ENCODE results near the gene RNF220. TPM values are rescaled to one million over a fixed set of nuclear protein-coding genes. Genes with fewer than 3 reads are reported as not detected.
A peak's percentile ranks its signal among the peaks of the same experiment; 100 is the strongest.

The RNF220 gene
- polyA plus RNA-seq, 1 donor, result 83.4 TPM

GRCh38 chr1:44375547-44375946 is 29.5 kb upstream of the RNF220 start:
- Histone ChIP-seq H3K4me3 (ENCODE audit: low read length) (no peak overlapping the region), H3K27ac (ENCODE audit: low read length) (no peak overlapping the region), H3K9me3 (ENCODE audit: control insufficient read depth, low read depth, low read length) (no peaks in the 10 kb centered on the region), H3K4me1 (ENCODE audit: control insufficient read depth, insufficient read depth, low read length) (no peaks in the 10 kb centered on the region), H3K36me3 (ENCODE audit: control insufficient read depth, insufficient read depth, low read length) (no peaks in the 10 kb centered on the region), H3K27me3 (ENCODE audit: control insufficient read depth, insufficient read depth, low read length) (peaks cover 2% of the 10 kb centered on the region)
- no peak for DNase-seq
- no CpG with 5 or more reads among the region's 6 CpGs for WGBS (ENCODE audit: insufficient coverage, low lambda C conversion rate)

GRCh38 chr1:44377925-44378784 is 26.9 kb upstream of the RNF220 start:
- H3K4me1 ChIP-seq (ENCODE audit: control insufficient read depth, insufficient read depth, low read length), result no peaks in the 10 kb centered on the region
- H3K9me3 ChIP-seq (ENCODE audit: control insufficient read depth, low read depth, low read length), result no peaks in the 10 kb centered on the region
- DNase-seq, result peak; percentile 36 to 41
- H3K36me3 ChIP-seq (ENCODE audit: control insufficient read depth, insufficient read depth, low read length), result no peaks in the 10 kb centered on the region
- 93% methylated on average over 2 of the region's 12 CpGs for WGBS (ENCODE audit: insufficient coverage, low lambda C conversion rate)
- no peak overlapping the region for H3K4me3 ChIP-seq (ENCODE audit: low read length)
- H3K27ac ChIP-seq (ENCODE audit: low read length), result no peak overlapping the region
- H3K27me3 ChIP-seq (ENCODE audit: control insufficient read depth, insufficient read depth, low read length), result peaks cover 4% of the 10 kb centered on the region

GRCh38 chr1:44380666-44381177 is 24.3 kb upstream of the RNF220 start:
- H3K4me1 ChIP-seq (ENCODE audit: control insufficient read depth, insufficient read depth, low read length), result no peaks in the 10 kb centered on the region
- H3K27ac ChIP-seq (ENCODE audit: low read length), result no peak overlapping the region
- H3K4me3 ChIP-seq (ENCODE audit: low read length), result no peak overlapping the region
- no peaks in the 10 kb centered on the region for H3K36me3 ChIP-seq (ENCODE audit: control insufficient read depth, insufficient read depth, low read length)
- peaks cover 5% of the 10 kb centered on the region for H3K27me3 ChIP-seq (ENCODE audit: control insufficient read depth, insufficient read depth, low read length)
- no peaks in the 10 kb centered on the region for H3K9me3 ChIP-seq (ENCODE audit: control insufficient read depth, low read depth, low read length)
- DNase-seq, result no peak
- WGBS (ENCODE audit: insufficient coverage, low lambda C conversion rate), result no CpG with 5 or more reads among the region's 3 CpGs

- Histone ChIP-seq H3K4me3 (ENCODE audit: low read length) (no peak overlapping the region), H3K4me1 (ENCODE audit: control insufficient read depth, insufficient read depth, low read length) (no peaks in the 10 kb centered on the region), H3K9me3 (ENCODE audit: control insufficient read depth, low read depth, low read length) (no peaks in the 10 kb centered on the region), H3K27ac (ENCODE audit: low read length) (no peak overlapping the region), H3K36me3 (ENCODE audit: control insufficient read depth, insufficient read depth, low read length) (no peaks in the 10 kb centered on the region), H3K27me3 (ENCODE audit: control insufficient read depth, insufficient read depth, low read length) (peaks cover 9% of the 10 kb centered on the region)
- WGBS (ENCODE audit: insufficient coverage, low lambda C conversion rate), result no CpG with 5 or more reads among the region's 2 CpGs
- no peak for DNase-seq
Observed at GRCh38 chr1:44388551-44388950, 16.5 kb upstream of the RNF220 start.

GRCh38 chr1:44389437-44389836 is 15.6 kb upstream of the RNF220 start:
- WGBS (ENCODE audit: insufficient coverage, low lambda C conversion rate), result 56% methylated on average over 1 of the region's 1 CpG
- Histone ChIP-seq H3K4me1 (ENCODE audit: control insufficient read depth, insufficient read depth, low read length) (no peaks in the 10 kb centered on the region), H3K9me3 (ENCODE audit: control insufficient read depth, low read depth, low read length) (no peaks in the 10 kb centered on the region), H3K36me3 (ENCODE audit: control insufficient read depth, insufficient read depth, low read length) (no peaks in the 10 kb centered on the region), H3K27ac (ENCODE audit: low read length) (no peak overlapping the region), H3K27me3 (ENCODE audit: control insufficient read depth, insufficient read depth, low read length) (peaks cover 7% of the 10 kb centered on the region), H3K4me3 (ENCODE audit: low read length) (no peak overlapping the region)
- no peak for DNase-seq

- no peak overlapping the region for H3K27ac ChIP-seq (ENCODE audit: low read length)
- H3K27me3 ChIP-seq (ENCODE audit: control insufficient read depth, insufficient read depth, low read length), result peaks cover 7% of the 10 kb centered on the region
- H3K9me3 ChIP-seq (ENCODE audit: control insufficient read depth, low read depth, low read length), result no peaks in the 10 kb centered on the region
- H3K4me3 ChIP-seq (ENCODE audit: low read length), result no peak overlapping the region
- WGBS (ENCODE audit: insufficient coverage, low lambda C conversion rate), result no CpG with 5 or more reads among the region's 1 CpG
- no peaks in the 10 kb centered on the region for H3K4me1 ChIP-seq (ENCODE audit: control insufficient read depth, insufficient read depth, low read length)
- no peak for DNase-seq
- no peaks in the 10 kb centered on the region for H3K36me3 ChIP-seq (ENCODE audit: control insufficient read depth, insufficient read depth, low read length)
Observed at GRCh38 chr1:44390277-44390676, 14.8 kb upstream of the RNF220 start.

- DNase-seq, result no peak
- H3K9me3 ChIP-seq (ENCODE audit: control insufficient read depth, low read depth, low read length), result no peaks in the 10 kb centered on the region
- H3K36me3 ChIP-seq (ENCODE audit: control insufficient read depth, insufficient read depth, low read length), result no peaks in the 10 kb centered on the region
- no peak overlapping the region for H3K4me3 ChIP-seq (ENCODE audit: low read length)
- 51% methylated on average over 5 of the region's 12 CpGs for WGBS (ENCODE audit: insufficient coverage, low lambda C conversion rate)
- H3K4me1 ChIP-seq (ENCODE audit: control insufficient read depth, insufficient read depth, low read length), result peaks cover 8% of the 10 kb centered on the region
- peaks cover 50% of the 10 kb centered on the region for H3K27me3 ChIP-seq (ENCODE audit: control insufficient read depth, insufficient read depth, low read length)
- no peak overlapping the region for H3K27ac ChIP-seq (ENCODE audit: low read length)
Observed at GRCh38 chr1:44401256-44402228, 3.5 kb upstream of the RNF220 start.

- H3K4me3 ChIP-seq (ENCODE audit: low read length), result peak overlapping the region; percentile 35
- H3K27me3 ChIP-seq (ENCODE audit: control insufficient read depth, insufficient read depth, low read length), result peaks cover 75% of the 10 kb centered on the region
- WGBS (ENCODE audit: insufficient coverage, low lambda C conversion rate), result no CpG with 5 or more reads among the region's 66 CpGs
- no peaks in the 10 kb centered on the region for H3K36me3 ChIP-seq (ENCODE audit: control insufficient read depth, insufficient read depth, low read length)
- peaks cover 14% of the 10 kb centered on the region for H3K4me1 ChIP-seq (ENCODE audit: control insufficient read depth, insufficient read depth, low read length)
- peaks cover 5% of the 10 kb centered on the region for H3K9me3 ChIP-seq (ENCODE audit: control insufficient read depth, low read depth, low read length)
- peak in 1 of 2 donors; percentile 20 for DNase-seq
- no peak overlapping the region for H3K27ac ChIP-seq (ENCODE audit: low read length)
Observed at GRCh38 chr1:44405798-44406736, 1.0 kb downstream of the RNF220 start.

- WGBS (ENCODE audit: insufficient coverage, low lambda C conversion rate), result 0% methylated on average over 5 of the region's 50 CpGs
- peaks cover 83% of the 10 kb centered on the region for H3K27me3 ChIP-seq (ENCODE audit: control insufficient read depth, insufficient read depth, low read length)
- H3K4me1 ChIP-seq (ENCODE audit: control insufficient read depth, insufficient read depth, low read length), result peaks cover 14% of the 10 kb centered on the region
- DNase-seq, result peak in 1 of 2 donors; percentile 7
- no peak overlapping the region for H3K4me3 ChIP-seq (ENCODE audit: low read length)
- no peaks in the 10 kb centered on the region for H3K36me3 ChIP-seq (ENCODE audit: control insufficient read depth, insufficient read depth, low read length)
- H3K9me3 ChIP-seq (ENCODE audit: control insufficient read depth, low read depth, low read length), result peaks cover 5% of the 10 kb centered on the region
- no peak overlapping the region for H3K27ac ChIP-seq (ENCODE audit: low read length)
Observed at GRCh38 chr1:44406737-44407429, 1.8 kb downstream of the RNF220 start.

All from large intestine (tissue), 3 donors.